AG09319 (cell line): ENCODE results near the gene DENND5B.
"Not testable (repeated sequence)": the region's sequence is repeated elsewhere in the genome, so short reads cannot be mapped to it uniquely, and the experiment has no call there.

Experiments used
- DNase-seq: peaks from one replicate; pipeline ENCODE4 v3.0.0-alpha.2; 2010; ENCODE audit warnings: low read depth; ENCODE audit errors: extremely low read depth
- CTCF ChIP-seq: IDR thresholded peaks from 2 replicates; pipeline ENCODE4 v1.5.1; 2011; ENCODE audit warnings: low read depth, mild to moderate bottlenecking, inconsistent platforms, low read length, moderate library complexity

DENND5B gene

GRCh38 chr12:31557707-31558106, 33.2 kb downstream of the DENND5B start:
- no peak for TF ChIP-seq CTCF
- DNase-seq = no peak

GRCh38 chr12:31555466-31555865, 35.5 kb downstream of the DENND5B start:
- not testable (repeated sequence) for DNase-seq

- DNase-seq = not testable (repeated sequence)
Observed at GRCh38 chr12:31550590-31550989, 40.3 kb downstream of the DENND5B start.

- no peak for DNase-seq
- TF ChIP-seq CTCF = no peak
Observed at GRCh38 chr12:31536672-31537071, 54.3 kb downstream of the DENND5B start.

DNA sequence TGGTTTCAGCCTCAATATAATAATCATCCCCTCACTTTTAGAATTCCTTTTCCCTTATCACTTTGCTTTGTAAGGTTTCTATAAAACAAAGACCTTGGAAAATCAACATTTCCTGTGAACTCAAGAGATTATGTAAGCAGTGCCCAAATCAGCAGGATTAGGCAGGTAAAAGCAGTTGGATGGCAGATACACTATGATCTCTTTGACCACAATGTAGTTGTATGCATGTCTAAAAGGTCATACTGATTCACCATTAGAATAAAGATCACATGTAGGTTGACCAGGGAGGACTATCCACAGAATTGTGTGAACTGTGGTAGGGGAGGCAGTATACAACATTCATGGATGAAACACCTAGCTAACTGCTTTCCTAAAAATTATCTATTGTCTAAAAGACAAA, 57.5 kb downstream of the DENND5B start:
- TF ChIP-seq CTCF = no peak
- no peak for DNase-seq

GRCh38 chr12:31531893-31532292, 59.0 kb downstream of the DENND5B start:
- DNase-seq = no peak
- no peak for TF ChIP-seq CTCF

DNA sequence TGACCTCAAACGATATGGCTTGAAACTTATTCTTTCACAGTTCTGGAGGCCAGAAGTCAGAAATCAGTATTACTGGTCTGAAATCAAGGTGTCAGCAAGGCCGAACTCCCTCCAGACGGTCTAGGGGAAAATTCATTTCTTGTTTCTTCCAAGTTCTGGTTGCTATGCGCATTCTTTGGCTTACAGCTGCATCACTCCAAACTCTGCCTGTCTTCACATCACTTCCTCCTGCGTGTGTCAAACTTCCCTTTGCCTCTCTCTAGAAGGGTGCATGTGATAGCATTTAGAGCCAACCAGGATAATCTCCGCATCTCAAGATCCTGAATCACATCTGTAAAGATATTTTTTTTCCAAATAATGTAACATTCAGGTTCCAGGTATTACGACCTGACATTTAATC, 62.8 kb downstream of the DENND5B start:
- TF ChIP-seq CTCF = no peak
- DNase-seq = no peak

DNA sequence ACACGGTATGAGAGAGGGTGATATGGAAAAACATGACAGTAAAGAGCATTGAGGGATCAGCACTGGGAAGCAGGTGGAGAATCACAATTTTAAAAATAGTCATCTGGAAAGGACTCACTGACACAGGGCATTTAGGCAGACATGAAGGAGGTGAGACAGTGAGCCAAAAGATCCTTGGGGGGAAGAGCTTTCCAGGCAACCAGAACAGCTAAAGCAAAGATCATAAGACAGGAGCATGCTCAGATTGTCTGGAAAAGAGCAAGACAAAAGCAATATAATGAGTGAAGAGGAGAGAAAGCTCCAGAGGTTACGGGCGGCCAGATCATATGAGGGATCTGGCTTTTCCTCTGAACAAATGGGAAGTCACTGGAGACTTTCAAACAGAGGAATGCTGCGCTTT, 63.9 kb downstream of the DENND5B start:
- DNase-seq = no peak
- no peak for TF ChIP-seq CTCF

- no peak for TF ChIP-seq CTCF
- DNase-seq = no peak
Observed at GRCh38 chr12:31526158-31526546, 64.8 kb downstream of the DENND5B start.
